MCF 10A (cell line): Measurements from ENCODE around the gene SDR42E1. TPM values are rescaled to one million over a fixed set of nuclear protein-coding genes. Genes with fewer than 3 reads are reported as not detected.

Experiments used
- BruUV-seq: library from RNA; stranded (reverse); fragments of 400-500 nt; replicated peaks from 2 replicates; lab custom pipeline; 2021; lab: Mats Ljungman, UMichigan
- CTCF ChIA-PET: fragments of 300-600 bp; sonication (Branson Sonifier 250); formaldehyde crosslinking; extraction: SDS; loops from one replicate; lab custom pipeline; 2021; ENCODE audit warnings: antibody characterized with exemption, inconsistent platforms; lab: Yijun Ruan, JAX
- POLR2A ChIA-PET: fragments of 300-600, 350-650 bp; sonication (Branson Sonifier 250); formaldehyde crosslinking; extraction: SDS; loops from one replicate; lab custom pipeline; 2020; ENCODE audit warnings: antibody characterized with exemption, inconsistent platforms; lab: Yijun Ruan, JAX
- DNase-seq: peaks from one replicate; pipeline ENCODE4 v3.0.0-alpha.2; 2018; ENCODE audit not compliant: unreplicated experiment
- H3K27ac Mint-ChIP-seq: one replicate; pipeline ENCODE4 v1.8.0; 2022; ENCODE audit warnings: mild to moderate bottlenecking, low read depth, mixed read lengths; ENCODE audit not compliant: unreplicated experiment
- H3K27me3 Mint-ChIP-seq: one replicate; pipeline ENCODE4 v1.8.0; 2022; ENCODE audit warnings: mixed read lengths; ENCODE audit not compliant: insufficient read depth, unreplicated experiment
- H3K36me3 Mint-ChIP-seq: one replicate; pipeline ENCODE4 v1.8.0; 2022; ENCODE audit warnings: mild to moderate bottlenecking, moderate library complexity, mixed read lengths; ENCODE audit not compliant: insufficient read depth, unreplicated experiment
- H3K4me1 Mint-ChIP-seq: one replicate; pipeline ENCODE4 v1.8.0; 2022; ENCODE audit warnings: mixed read lengths; ENCODE audit not compliant: insufficient read depth, unreplicated experiment
- H3K4me3 Mint-ChIP-seq: one replicate; pipeline ENCODE4 v1.8.0; 2022; ENCODE audit warnings: mild to moderate bottlenecking, moderate library complexity, mixed read lengths; ENCODE audit not compliant: unreplicated experiment
- H3K9me3 Mint-ChIP-seq: one replicate; pipeline ENCODE4 v1.8.0; 2022; ENCODE audit warnings: mixed read lengths; ENCODE audit not compliant: unreplicated experiment
- CTCF ChIP-seq: fragments of 200-600 bp; IDR thresholded peaks from one replicate; pipeline ENCODE4 v1.8.0; 2022; ENCODE audit warnings: antibody characterized with exemption, mild to moderate bottlenecking; ENCODE audit not compliant: unreplicated experiment
- intact Hi-C: fragments of 100-400 bp; cut with micrococcal nuclease; formaldehyde crosslinking; loops from 2 replicates; pipeline ENCODE4 v1.14.1; 2022
- total RNA-seq: library from RNA; stranded (reverse); gene quantifications from 2 replicates; pipeline ENCODE4 v1.2.3, GENCODE V29; 2022

SDR42E1 gene
- total RNA-seq, 1 experiment from 2014 or later: 8.4 TPM

- no TSS peak for BruUV-seq
- intact Hi-C loops: no loop called here
- H3K27ac Mint-ChIP-seq: no peak overlapping the region
- TF ChIP-seq CTCF: no peak
- POLR2A ChIA-PET: no interaction called here
- no peaks in the 10 kb centered on the region for H3K36me3 Mint-ChIP-seq
- H3K4me3 Mint-ChIP-seq: no peak overlapping the region
- no peak for DNase-seq
- CTCF ChIA-PET: interaction anchor here (0.6 to 2.7 kb wide), 4 partner anchors 14 to 185 kb away, joined by 3 to 10 read pairs (median 4); no protein-coding TSS in a partner anchor
- H3K4me1 Mint-ChIP-seq: peaks cover 6% of the 10 kb centered on the region
- H3K27me3 Mint-ChIP-seq: no peaks in the 10 kb centered on the region
- no peaks in the 10 kb centered on the region for H3K9me3 Mint-ChIP-seq
These were observed 34.2 kb upstream of the SDR42E1 start for GRCh38 chr16:82045465-82045864.

GRCh38 chr16:82044585-82044911 lies 33.3 kb upstream of the SDR42E1 start:
- Mint-ChIP-seq H3K36me3 (no peaks in the 10 kb centered on the region), H3K9me3 (no peaks in the 10 kb centered on the region), H3K27me3 (no peaks in the 10 kb centered on the region), H3K4me3 (no peak overlapping the region), H3K4me1 (peaks cover 6% of the 10 kb centered on the region), H3K27ac (no peak overlapping the region)
- intact Hi-C loops: no loop called here
- POLR2A ChIA-PET: no interaction called here
- CTCF ChIA-PET: interaction anchor here (0.6 to 2.7 kb wide), 2 partner anchors 63 to 186 kb away, joined by 3 to 10 read pairs; no protein-coding TSS in a partner anchor
- no TSS peak for BruUV-seq
- no peak for TF ChIP-seq CTCF
- DNase-seq: no peak

- no peaks in the 10 kb centered on the region for H3K27me3 Mint-ChIP-seq
- H3K9me3 Mint-ChIP-seq: no peaks in the 10 kb centered on the region
- H3K4me3 Mint-ChIP-seq: no peak overlapping the region
- ChIA-PET CTCF (interaction anchor here (0.6 to 2.7 kb wide), 3 partner anchors 64 to 187 kb away, joined by 3 to 10 read pairs (median 4); no protein-coding TSS in a partner anchor), POLR2A (no interaction called here)
- DNase-seq: no peak
- no peaks in the 10 kb centered on the region for H3K36me3 Mint-ChIP-seq
- no peak overlapping the region for H3K27ac Mint-ChIP-seq
- intact Hi-C loops: no loop called here
- peaks cover 6% of the 10 kb centered on the region for H3K4me1 Mint-ChIP-seq
- no peak for TF ChIP-seq CTCF
- no TSS peak for BruUV-seq
These were observed 32.7 kb upstream of the SDR42E1 start for GRCh38 chr16:82043680-82044584.

- H3K4me3 Mint-ChIP-seq: no peak overlapping the region
- peaks cover 6% of the 10 kb centered on the region for H3K4me1 Mint-ChIP-seq
- ChIA-PET CTCF (interaction anchor here (0.6 to 2.6 kb wide), 7 partner anchors 10 to 645 kb away, joined by 4 to 8 read pairs (median 4); no protein-coding TSS in a partner anchor), POLR2A (no interaction called here)
- no TSS peak for BruUV-seq
- intact Hi-C loops: no loop called here
- DNase-seq: no peak
- no peaks in the 10 kb centered on the region for H3K36me3 Mint-ChIP-seq
- no peak overlapping the region for H3K27ac Mint-ChIP-seq
- H3K9me3 Mint-ChIP-seq: no peaks in the 10 kb centered on the region
- no peak for TF ChIP-seq CTCF
- H3K27me3 Mint-ChIP-seq: no peaks in the 10 kb centered on the region
These were observed 31.6 kb upstream of the SDR42E1 start for GRCh38 chr16:82042846-82043245.
